KMS-11 (cell line): ENCODE data around the gene UPF1.

ENCODE experiments used
- H2AFZ ChIP-seq: fragments of 200-600 bp; sonication (generic); 2 replicates; pipeline ENCODE4 v1.6.1; 2016; ENCODE audit warnings: antibody characterized with exemption, mixed run types, low read depth
- H3K27ac ChIP-seq: fragments of 200-600 bp; sonication (generic); 2 replicates; pipeline ENCODE4 v1.6.1; 2016; ENCODE audit warnings: mild to moderate bottlenecking, mixed run types
- H3K27me3 ChIP-seq: fragments of 200-600 bp; sonication (generic); 2 replicates; pipeline ENCODE4 v1.6.1; 2017; ENCODE audit warnings: mild to moderate bottlenecking, low read depth, mixed run types, moderate library complexity; ENCODE audit not compliant: insufficient read depth
- H3K36me3 ChIP-seq: fragments of 200-600 bp; sonication (generic); 2 replicates; pipeline ENCODE4 v1.6.1; 2017; ENCODE audit warnings: mild to moderate bottlenecking, mixed run types; ENCODE audit not compliant: insufficient read depth
- H3K4me1 ChIP-seq: fragments of 200-600 bp; sonication (generic); 2 replicates; pipeline ENCODE4 v1.6.1; 2016; ENCODE audit warnings: mild to moderate bottlenecking, low read depth, mixed run types; ENCODE audit not compliant: poor library complexity, severe bottlenecking
- H3K4me2 ChIP-seq: fragments of 200-600 bp; sonication (generic); 2 replicates; pipeline ENCODE4 v1.7.0; 2016; ENCODE audit warnings: mild to moderate bottlenecking, mixed run types
- H3K4me3 ChIP-seq: fragments of 200-600 bp; sonication (generic); IDR thresholded peaks from 2 replicates; pipeline ENCODE4 v1.6.1; 2017; ENCODE audit warnings: low read depth, low read length, mixed read lengths; ENCODE audit not compliant: insufficient read depth
- H3K79me2 ChIP-seq: fragments of 200-600 bp; sonication (generic); 2 replicates; pipeline ENCODE4 v1.6.1; 2016; ENCODE audit warnings: low read depth, mixed run types; ENCODE audit not compliant: insufficient read depth
- H3K9ac ChIP-seq: fragments of 200-600 bp; sonication (generic); 2 replicates; pipeline ENCODE4 v1.6.1; 2016; ENCODE audit warnings: mild to moderate bottlenecking, mixed run types
- H4K20me1 ChIP-seq: fragments of 200-600 bp; sonication (generic); 2 replicates; pipeline ENCODE4 v1.6.1; 2016; ENCODE audit warnings: mild to moderate bottlenecking, mixed run types; ENCODE audit not compliant: insufficient read depth
- TF ChIP-seq, protein P1 (sequence below): fragments of 200-600 bp; sonication (generic); conservative IDR thresholded peaks from 2 replicates; pipeline ENCODE4 v1.6.1; 2017; ENCODE audit warnings: low read depth, mild to moderate bottlenecking, antibody characterized with exemption, low read length, moderate library complexity, mixed read lengths

UPF1 gene

DNA sequence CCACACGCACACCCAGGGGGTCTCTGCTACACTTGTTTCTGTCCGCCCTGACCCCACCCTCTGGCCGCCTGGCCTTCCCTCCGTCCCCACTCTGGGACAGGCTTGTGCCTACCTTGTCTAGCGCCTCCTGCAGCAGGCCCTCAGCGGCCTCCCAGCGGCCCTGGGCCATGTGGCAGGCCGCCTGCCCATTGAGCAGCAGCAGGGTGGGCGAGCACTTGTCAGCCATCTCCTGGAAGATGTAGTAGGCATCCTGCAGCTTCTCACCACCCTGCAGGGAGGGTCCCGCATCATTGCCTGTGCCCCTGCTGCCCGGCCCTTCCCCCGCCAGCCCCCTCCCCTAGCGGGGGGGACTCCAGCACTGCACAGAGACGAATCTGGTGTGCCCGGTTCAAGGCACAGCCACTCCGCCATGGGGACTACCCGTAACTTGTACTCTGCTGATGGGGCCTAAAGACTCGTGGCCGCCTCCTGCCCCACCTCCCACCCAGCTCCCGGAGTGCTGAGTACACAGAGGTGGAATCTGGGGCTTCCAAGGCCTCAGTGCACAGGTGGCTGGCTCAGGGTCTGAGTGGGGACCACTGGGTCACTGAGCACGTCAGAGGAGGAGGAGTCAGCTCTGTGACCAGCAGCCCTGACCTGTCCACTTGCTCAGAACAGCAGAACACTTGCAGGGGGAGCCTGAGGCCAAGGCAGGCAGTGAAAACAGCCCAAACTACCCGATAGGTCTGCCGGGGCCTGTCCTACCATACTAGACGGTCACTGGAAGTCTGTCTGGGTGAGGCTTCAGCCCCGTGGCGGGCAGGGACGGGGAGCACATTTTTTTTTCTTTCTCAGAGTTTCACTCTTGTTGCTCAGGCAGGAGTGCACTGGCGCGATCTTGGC, 71.6 kb downstream of the UPF1 start:
- no peaks in the 10 kb centered on the region for H3K27me3 ChIP-seq
- H3K4me3 ChIP-seq, result no peak overlapping the region
- no peaks in the 10 kb centered on the region for H3K36me3 ChIP-seq
- no peaks in the 10 kb centered on the region for H4K20me1 ChIP-seq
- H3K9ac ChIP-seq, result no peak overlapping the region
- no peaks in the 10 kb centered on the region for H3K79me2 ChIP-seq
- H2AFZ ChIP-seq, result no peak overlapping the region
- H3K4me1 ChIP-seq, result peaks cover 13% of the 10 kb centered on the region
- H3K4me2 ChIP-seq, result no peak overlapping the region
- TF ChIP-seq, protein P1, sequence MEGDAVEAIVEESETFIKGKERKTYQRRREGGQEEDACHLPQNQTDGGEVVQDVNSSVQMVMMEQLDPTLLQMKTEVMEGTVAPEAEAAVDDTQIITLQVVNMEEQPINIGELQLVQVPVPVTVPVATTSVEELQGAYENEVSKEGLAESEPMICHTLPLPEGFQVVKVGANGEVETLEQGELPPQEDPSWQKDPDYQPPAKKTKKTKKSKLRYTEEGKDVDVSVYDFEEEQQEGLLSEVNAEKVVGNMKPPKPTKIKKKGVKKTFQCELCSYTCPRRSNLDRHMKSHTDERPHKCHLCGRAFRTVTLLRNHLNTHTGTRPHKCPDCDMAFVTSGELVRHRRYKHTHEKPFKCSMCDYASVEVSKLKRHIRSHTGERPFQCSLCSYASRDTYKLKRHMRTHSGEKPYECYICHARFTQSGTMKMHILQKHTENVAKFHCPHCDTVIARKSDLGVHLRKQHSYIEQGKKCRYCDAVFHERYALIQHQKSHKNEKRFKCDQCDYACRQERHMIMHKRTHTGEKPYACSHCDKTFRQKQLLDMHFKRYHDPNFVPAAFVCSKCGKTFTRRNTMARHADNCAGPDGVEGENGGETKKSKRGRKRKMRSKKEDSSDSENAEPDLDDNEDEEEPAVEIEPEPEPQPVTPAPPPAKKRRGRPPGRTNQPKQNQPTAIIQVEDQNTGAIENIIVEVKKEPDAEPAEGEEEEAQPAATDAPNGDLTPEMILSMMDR, result no peak
- no peak overlapping the region for H3K27ac ChIP-seq

DNA sequence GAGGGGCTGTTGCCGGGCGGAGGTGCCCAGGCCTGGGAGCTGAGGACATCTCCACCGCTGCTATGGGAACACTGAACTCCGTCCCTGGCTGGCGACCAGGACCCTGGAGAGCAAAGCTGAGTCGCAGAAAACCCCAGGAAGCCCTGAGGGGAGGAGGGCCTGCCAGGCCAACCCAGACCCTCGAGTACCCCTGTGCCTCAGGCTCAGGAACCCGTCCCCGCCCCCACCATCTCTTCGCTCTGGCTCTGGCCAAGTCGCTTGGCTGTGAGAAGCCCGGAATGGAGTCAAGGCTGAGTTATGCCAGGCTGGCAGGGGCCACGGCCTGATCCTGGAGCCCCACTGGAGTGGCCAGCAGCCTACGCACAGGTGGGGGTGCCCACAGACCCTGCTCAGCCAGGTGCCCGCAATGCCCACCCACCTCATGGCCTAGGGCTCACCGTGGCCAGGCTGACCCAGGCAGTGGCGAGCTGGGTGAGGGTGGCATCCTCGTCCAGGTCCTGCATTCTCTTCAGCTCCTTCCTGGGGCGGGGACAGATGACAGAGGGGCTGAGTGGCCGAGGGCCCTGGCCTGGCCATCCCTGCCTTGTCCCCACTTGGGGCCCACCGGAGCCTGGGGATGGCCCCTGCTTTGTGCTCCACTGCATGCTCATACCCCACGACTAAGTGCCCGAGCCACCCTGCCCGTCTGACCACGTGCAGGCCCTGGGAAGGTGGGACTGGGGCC, 72.7 kb downstream of the UPF1 start:
- no peak overlapping the region for H3K9ac ChIP-seq
- TF ChIP-seq, protein P1, result no peak
- no peak overlapping the region for H3K4me2 ChIP-seq
- no peaks in the 10 kb centered on the region for H3K79me2 ChIP-seq
- no peak overlapping the region for H3K27ac ChIP-seq
- no peaks in the 10 kb centered on the region for H3K27me3 ChIP-seq
- H3K4me1 ChIP-seq, result peaks cover 13% of the 10 kb centered on the region
- H3K36me3 ChIP-seq, result no peaks in the 10 kb centered on the region
- H4K20me1 ChIP-seq, result no peaks in the 10 kb centered on the region
- H3K4me3 ChIP-seq, result no peak overlapping the region
- no peak overlapping the region for H2AFZ ChIP-seq

DNA sequence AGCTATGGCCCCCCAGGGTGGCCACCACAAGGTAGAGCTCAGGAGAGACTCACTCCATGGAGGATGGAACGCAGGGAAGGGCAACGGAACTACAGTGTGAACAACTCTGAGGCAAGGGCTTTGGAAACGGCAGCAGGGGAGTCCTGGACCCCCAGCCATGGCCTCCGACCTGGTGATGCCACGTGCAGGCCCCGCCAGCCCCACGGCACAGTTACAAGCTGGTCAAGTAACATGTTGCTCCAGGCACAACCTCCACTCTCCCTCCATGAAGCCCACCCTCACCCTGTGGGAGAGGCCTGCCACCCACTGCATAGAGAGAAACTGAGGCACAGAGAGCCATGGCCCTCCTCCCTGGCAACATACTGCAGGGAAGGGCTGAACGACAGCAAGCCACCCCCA, 73.3 kb downstream of the UPF1 start:
- Histone ChIP-seq H3K36me3 (no peaks in the 10 kb centered on the region), H3K79me2 (no peaks in the 10 kb centered on the region), H3K4me2 (no peak overlapping the region), H3K4me3 (no peak overlapping the region), H3K9ac (no peak overlapping the region), H3K4me1 (peaks cover 13% of the 10 kb centered on the region), H2AFZ (no peak overlapping the region), H4K20me1 (no peaks in the 10 kb centered on the region), H3K27ac (no peak overlapping the region), H3K27me3 (no peaks in the 10 kb centered on the region)
- TF ChIP-seq, protein P1, result no peak

DNA sequence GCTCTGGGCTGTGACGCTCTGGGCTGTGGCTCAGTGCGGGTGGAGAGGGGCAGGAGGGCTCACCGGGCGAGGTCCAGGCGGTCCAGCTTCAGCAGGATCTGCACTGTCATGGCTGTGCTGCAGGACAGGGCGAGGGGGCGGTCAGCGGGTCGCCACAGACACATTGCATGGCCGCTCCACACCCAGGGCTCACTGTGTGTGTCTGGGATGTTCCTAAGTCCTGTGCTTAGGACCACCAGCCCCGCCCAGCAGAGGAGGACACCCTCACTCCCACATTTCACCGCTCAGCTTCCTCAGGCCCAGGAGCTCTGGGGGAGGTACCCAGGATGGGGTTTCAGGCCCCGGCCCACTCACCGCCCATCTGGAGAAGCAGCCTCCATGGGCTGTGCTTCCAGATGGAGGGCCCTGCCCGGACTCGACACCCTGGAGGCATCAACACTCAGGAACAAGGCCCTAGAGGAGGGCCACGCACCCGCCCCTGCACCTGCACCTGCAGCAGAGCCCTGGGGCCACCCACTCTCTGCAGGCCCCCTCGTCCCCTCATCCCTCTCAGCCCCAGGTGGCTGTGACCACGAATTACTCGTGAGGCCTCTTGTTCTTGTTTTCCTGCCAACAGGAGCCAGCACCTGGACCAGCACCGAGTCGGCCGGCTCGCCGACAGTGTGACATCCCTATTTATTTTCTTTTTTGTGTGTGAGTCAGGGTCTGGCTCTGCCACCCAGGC, 73.9 kb downstream of the UPF1 start:
- Histone ChIP-seq H3K79me2 (no peaks in the 10 kb centered on the region), H3K4me2 (no peak overlapping the region), H4K20me1 (no peaks in the 10 kb centered on the region), H3K27me3 (no peaks in the 10 kb centered on the region), H3K4me3 (no peak overlapping the region), H3K27ac (no peak overlapping the region), H3K4me1 (peaks cover 13% of the 10 kb centered on the region), H2AFZ (no peak overlapping the region), H3K36me3 (no peaks in the 10 kb centered on the region), H3K9ac (no peak overlapping the region)
- TF ChIP-seq, protein P1, result no peak
